Suprapubic skin (tissue), 4 donors: ENCODE data around the gene OXCT1.

Experiments
- CTCF ChIP-seq, 2 donors: fragments of 200-600 bp in 1 of 2; fragments of 450-650 bp in 1 of 2; sonication (generic) in 1 of 2; IDR thresholded peaks; one replicate each; pipeline ENCODE4 v1.5.1; 2016 to 2019; ENCODE audit warnings: antibody characterized with exemption in 2 of 2, mild to moderate bottlenecking in 1 of 2, moderate library complexity in 1 of 2
- POLR2A ChIP-seq, 2 donors: fragments of 450-650 bp; IDR thresholded peaks; one replicate each; pipeline ENCODE4 v1.6.1; 2017; ENCODE audit warnings: antibody characterized with exemption in 2 of 2, mild to moderate bottlenecking in 2 of 2, moderate library complexity in 2 of 2
- POLR2AphosphoS5 ChIP-seq, 3 donors: sonication (generic); formaldehyde crosslinking; IDR thresholded peaks; one replicate each; pipeline ENCODE4 v1.6.1; 2017; ENCODE audit warnings: antibody characterized with exemption in 3 of 3

- TF ChIP-seq POLR2A (IDR thresholded peaks at IDR 0.05): no peak
- no peak for TF ChIP-seq POLR2AphosphoS5 (IDR thresholded peaks at IDR 0.05)
- no peak for TF ChIP-seq CTCF (IDR thresholded peaks at IDR 0.05)
These were observed 58.1 kb downstream of the OXCT1 start for GRCh38 chr5:41812156-41812555.
